VCaP (cell line): Measurements from ENCODE around the gene KIF13A.

Experiments
- H3K27ac ChIP-seq: fragments of 450-650 bp; 2 replicates; pipeline ENCODE4 v1.5.1; 2017
- TF ChIP-seq, protein P1 (sequence below): fragments of 450-650 bp; conservative IDR thresholded peaks from 2 replicates; pipeline ENCODE4 v1.5.1; 2017; ENCODE audit warnings: mild to moderate bottlenecking, moderate library complexity

KIF13A gene

GRCh38 chr6:17910189-17910588 is 77.2 kb downstream of the KIF13A start:
- TF ChIP-seq, protein P1, sequence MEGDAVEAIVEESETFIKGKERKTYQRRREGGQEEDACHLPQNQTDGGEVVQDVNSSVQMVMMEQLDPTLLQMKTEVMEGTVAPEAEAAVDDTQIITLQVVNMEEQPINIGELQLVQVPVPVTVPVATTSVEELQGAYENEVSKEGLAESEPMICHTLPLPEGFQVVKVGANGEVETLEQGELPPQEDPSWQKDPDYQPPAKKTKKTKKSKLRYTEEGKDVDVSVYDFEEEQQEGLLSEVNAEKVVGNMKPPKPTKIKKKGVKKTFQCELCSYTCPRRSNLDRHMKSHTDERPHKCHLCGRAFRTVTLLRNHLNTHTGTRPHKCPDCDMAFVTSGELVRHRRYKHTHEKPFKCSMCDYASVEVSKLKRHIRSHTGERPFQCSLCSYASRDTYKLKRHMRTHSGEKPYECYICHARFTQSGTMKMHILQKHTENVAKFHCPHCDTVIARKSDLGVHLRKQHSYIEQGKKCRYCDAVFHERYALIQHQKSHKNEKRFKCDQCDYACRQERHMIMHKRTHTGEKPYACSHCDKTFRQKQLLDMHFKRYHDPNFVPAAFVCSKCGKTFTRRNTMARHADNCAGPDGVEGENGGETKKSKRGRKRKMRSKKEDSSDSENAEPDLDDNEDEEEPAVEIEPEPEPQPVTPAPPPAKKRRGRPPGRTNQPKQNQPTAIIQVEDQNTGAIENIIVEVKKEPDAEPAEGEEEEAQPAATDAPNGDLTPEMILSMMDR = no peak

GRCh38 chr6:17908831-17909230 is 78.6 kb downstream of the KIF13A start:
- TF ChIP-seq, protein P1 = no peak
- no peak overlapping the region for H3K27ac ChIP-seq

More at GRCh38 chr6:17910189-17910588, 77.2 kb downstream of the KIF13A start:
- H3K27ac ChIP-seq = no peak overlapping the region

DNA sequence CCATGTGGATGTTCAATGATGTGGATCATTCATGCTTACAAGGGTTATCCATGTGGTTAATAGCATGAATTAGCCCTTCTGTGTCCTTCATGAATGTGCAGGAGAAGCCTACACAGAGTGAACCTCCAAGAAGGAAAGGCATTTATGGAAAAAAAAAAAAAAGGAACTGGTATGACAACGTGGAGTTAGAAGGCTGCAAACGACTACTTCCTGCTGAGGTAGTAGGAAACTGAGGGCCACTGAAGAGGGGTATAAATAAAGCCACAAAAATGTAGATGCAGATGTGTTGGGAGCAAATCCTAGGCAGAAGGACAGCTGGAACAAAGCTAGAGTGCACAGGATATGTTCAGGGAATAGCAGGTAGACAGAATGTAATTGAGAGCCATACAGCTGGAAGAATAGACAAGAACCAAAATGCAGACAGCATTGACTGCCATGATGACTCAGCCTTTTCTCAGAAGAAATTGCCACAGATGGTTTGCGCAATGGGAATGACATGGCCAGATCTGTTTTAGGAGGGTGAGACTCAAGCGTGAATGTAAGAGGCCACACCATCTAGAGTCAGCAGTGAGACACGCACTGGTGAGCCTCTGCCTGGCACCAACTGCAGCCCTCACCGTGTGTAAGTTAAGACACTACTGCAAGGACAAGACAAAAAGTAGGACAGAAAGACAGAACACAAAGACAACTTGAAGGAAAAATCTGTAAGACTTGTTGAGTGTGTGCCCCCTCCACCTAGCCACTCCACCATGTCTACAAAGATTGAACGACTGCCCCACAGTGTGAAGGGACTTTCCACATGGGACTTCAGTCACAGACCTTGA is 79.8 kb downstream of the KIF13A start:
- H3K27ac ChIP-seq = no peak overlapping the region
- TF ChIP-seq, protein P1 = no peak

- TF ChIP-seq, protein P1 = no peak
- no peak overlapping the region for H3K27ac ChIP-seq
These were observed 81.5 kb downstream of the KIF13A start for GRCh38 chr6:17905611-17906592.

DNA sequence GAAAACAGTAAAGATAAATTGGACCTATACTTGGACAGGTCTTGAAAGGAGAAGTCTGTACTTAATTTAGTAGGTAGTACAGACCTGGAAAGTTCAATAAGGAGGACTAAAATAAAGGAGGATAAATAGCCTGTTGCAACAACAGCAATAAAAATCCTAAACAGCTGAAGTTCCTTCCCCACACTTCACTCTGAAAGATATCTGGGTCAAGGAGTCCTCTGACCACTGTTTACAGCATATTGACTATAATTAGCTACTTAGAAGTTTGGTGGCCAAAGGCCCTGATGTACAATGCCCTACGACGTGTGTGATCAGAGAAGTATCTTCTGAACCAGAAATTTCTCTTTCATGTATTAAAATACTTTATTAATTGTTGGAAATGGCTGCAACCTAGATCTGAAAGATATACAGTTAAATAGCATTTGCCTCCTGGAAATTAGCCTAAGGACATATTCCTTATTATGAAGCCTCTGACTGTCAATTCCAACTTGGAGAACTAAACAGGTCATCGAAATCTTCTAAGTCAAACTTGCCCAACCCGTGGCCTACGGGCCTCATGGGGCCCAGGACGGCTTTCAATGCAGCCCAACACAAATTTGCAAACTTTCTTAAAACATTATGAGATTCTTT is 82.8 kb downstream of the KIF13A start:
- TF ChIP-seq, protein P1 = no peak
- H3K27ac ChIP-seq = no peak overlapping the region

DNA sequence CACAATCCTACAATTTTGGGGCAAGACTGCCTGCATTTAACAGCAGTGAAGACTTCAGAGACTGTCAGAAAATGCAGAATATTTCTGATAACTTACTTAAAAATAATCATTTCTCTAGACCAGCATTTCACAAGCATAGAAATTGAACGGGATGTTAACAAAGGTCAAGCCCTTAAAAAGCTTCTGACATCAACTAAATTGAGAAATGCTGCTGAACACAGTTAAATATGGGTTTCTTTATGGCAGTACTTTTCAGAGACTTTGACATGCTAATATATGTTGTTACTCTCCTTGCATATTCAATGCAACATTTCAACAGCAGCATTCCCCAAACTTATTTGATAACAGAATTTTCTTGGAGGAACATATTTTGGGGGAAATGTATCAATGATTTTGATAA is 84.5 kb downstream of the KIF13A start:
- H3K27ac ChIP-seq = no peak overlapping the region
- TF ChIP-seq, protein P1 = no peak

GRCh38 chr6:17901493-17901892 is 85.9 kb downstream of the KIF13A start:
- TF ChIP-seq, protein P1 = no peak
- no peak overlapping the region for H3K27ac ChIP-seq
